Esophagus squamous epithelium (tissue), 5 donors: ENCODE results near the gene TEAD1. TPM values are rescaled to one million over a fixed set of nuclear protein-coding genes. Genes with fewer than 3 reads are reported as not detected.

Experiments
- DNase-seq: peaks from one replicate; lab custom pipeline; 2025; lab: John Stamatoyannopoulos, UW
- H3K27ac ChIP-seq, 4 donors: fragments of 200-600 bp; sonication (generic); one replicate each; pipeline ENCODE4 v1.5.1; 2016 to 2019; ENCODE audit warnings: mild to moderate bottlenecking in 1 of 4
- H3K27me3 ChIP-seq, 4 donors: fragments of 200-600 bp; sonication (generic); 1 replicate in 3 of 4; 2 replicates in 1 of 4; pipeline versions ENCODE4 v1.5.1 to v1.6.0; 2017 to 2021; ENCODE audit warnings: antibody characterized with exemption in 1 of 4
- H3K36me3 ChIP-seq, 3 donors: fragments of 200-600 bp; sonication (generic); one replicate each; pipeline ENCODE4 v1.5.1; 2016 to 2019
- H3K4me1 ChIP-seq, 3 donors: fragments of 200-600 bp; sonication (generic); one replicate each; pipeline ENCODE4 v1.5.1; 2017 to 2019
- H3K4me3 ChIP-seq, 4 donors: fragments of 200-600 bp; sonication (generic); 1 replicate in 3 of 4; 2 replicates in 1 of 4; pipeline ENCODE4 v1.5.1; 2016 to 2019; ENCODE audit warnings: mild to moderate bottlenecking in 2 of 4, moderate library complexity in 1 of 4
- H3K9me3 ChIP-seq, 3 donors: fragments of 200-600 bp; sonication (generic); one replicate each; pipeline ENCODE4 v1.5.1; 2016 to 2019
- CTCF ChIP-seq, 6 experiments: fragments of 450-650 bp in 4 of 6; fragments of 200-600 bp in 2 of 6; sonication (generic) in 2 of 6; IDR thresholded peaks; one replicate each; pipeline ENCODE4 v1.5.1; 2016 to 2019; ENCODE audit warnings: antibody characterized with exemption in 6 of 6, mild to moderate bottlenecking in 4 of 6, moderate library complexity in 4 of 6
- POLR2A ChIP-seq, 4 donors: fragments of 450-650 bp; IDR thresholded peaks; one replicate each; pipeline ENCODE4 v1.6.1; 2017; ENCODE audit warnings: antibody characterized with exemption in 4 of 4, mild to moderate bottlenecking in 4 of 4, moderate library complexity in 3 of 4
- WGBS, 2 donors: methylation state at CpG; one replicate each; pipeline ENCODE4 v1.1.5; 2018; 5-methylcytosine and 5-hydroxymethylcytosine counted together
- intact Hi-C: fragments of 100-400 bp; cut with DNase I; formaldehyde crosslinking; loops from one replicate; pipeline ENCODE4 v1.15.0; 2022
- total RNA-seq, 4 donors: library from RNA; depleted of rRNA; stranded (reverse); fragments of >200 nt; gene quantifications; one replicate each; pipeline ENCODE4 v1.1.0, GENCODE V29; 2016
- donor health status: DM: yes; HTN: yes; CAD: no.

Gene TEAD1
- total RNA-seq, 4 donors from 2014 or later: 33.3 to 75.2 (median 49.8) TPM

- TF ChIP-seq CTCF (IDR thresholded peaks at IDR 0.05) (no peak), POLR2A (IDR thresholded peaks at IDR 0.05) (no peak)
- peaks cover 0 to 30% (median 4%) of the 10 kb centered on the region in 3 donors for H3K4me1 ChIP-seq
- H3K27ac ChIP-seq: no peak overlapping the region
- DNase-seq: no peak
- H3K9me3 ChIP-seq: no peaks in the 10 kb centered on the region
- H3K4me3 ChIP-seq: no peak overlapping the region
- intact Hi-C loops: loop anchor here (10.0 kb wide), 2 partner anchors 303 to 573 kb away; no protein-coding TSS in a partner anchor
- H3K36me3 ChIP-seq: peaks cover 0 to 57% (median 2%) of the 10 kb centered on the region in 3 donors
- H3K27me3 ChIP-seq: no peaks in the 10 kb centered on the region
Observed at GRCh38 chr11:12897390-12897789, 223.2 kb downstream of the TEAD1 start.

- H3K27me3 ChIP-seq: no peaks in the 10 kb centered on the region
- intact Hi-C loops: loop anchor here (10.0 kb wide), 2 partner anchors 303 to 573 kb away; no protein-coding TSS in a partner anchor
- peaks cover 0 to 30% (median 4%) of the 10 kb centered on the region in 3 donors for H3K4me1 ChIP-seq
- no peak for DNase-seq
- H3K27ac ChIP-seq: no peak overlapping the region
- WGBS, 2 donors: 52 to 60% methylated on average over 3 of the region's 3 CpGs
- no peaks in the 10 kb centered on the region for H3K9me3 ChIP-seq
- no peak for TF ChIP-seq POLR2A (IDR thresholded peaks at IDR 0.05)
- TF ChIP-seq CTCF (IDR thresholded peaks at IDR 0.05): no peak
- no peak overlapping the region for H3K4me3 ChIP-seq
- peaks cover 0 to 62% (median 4%) of the 10 kb centered on the region in 3 donors for H3K36me3 ChIP-seq
Observed at GRCh38 chr11:12897867-12898266, 223.6 kb downstream of the TEAD1 start.

- peaks cover 0 to 18% (median 0%) of the 10 kb centered on the region in 3 donors for H3K4me1 ChIP-seq
- no peak for TF ChIP-seq CTCF (IDR thresholded peaks at IDR 0.05)
- TF ChIP-seq POLR2A (IDR thresholded peaks at IDR 0.05): no peak
- H3K27ac ChIP-seq: no peak overlapping the region
- H3K27me3 ChIP-seq: no peaks in the 10 kb centered on the region
- peaks cover 0 to 53% (median 4%) of the 10 kb centered on the region in 3 donors for H3K36me3 ChIP-seq
- intact Hi-C loops: no loop called here
- no peak overlapping the region for H3K4me3 ChIP-seq
- H3K9me3 ChIP-seq: no peaks in the 10 kb centered on the region
- DNase-seq: no peak
- WGBS, 2 donors: 73 to 91% methylated on average over 2 of the region's 2 CpGs
Observed at GRCh38 chr11:12900496-12900895, 226.3 kb downstream of the TEAD1 start.

GRCh38 chr11:12901272-12901671 lies 227.1 kb downstream of the TEAD1 start:
- no peak overlapping the region for H3K27ac ChIP-seq

More at GRCh38 chr11:12901272-12901671, 227.1 kb downstream of the TEAD1 start:
- peaks cover 0 to 18% (median 0%) of the 10 kb centered on the region in 3 donors for H3K4me1 ChIP-seq
- TF ChIP-seq POLR2A (IDR thresholded peaks at IDR 0.05) (no peak), CTCF (IDR thresholded peaks at IDR 0.05) (no peak)
- 100% methylated on average over 1 of the region's 1 CpG; no CpG with 5 or more reads in 1 of the 2 donors for WGBS, 2 donors
- DNase-seq: no peak
- intact Hi-C loops: no loop called here
- no peaks in the 10 kb centered on the region for H3K9me3 ChIP-seq
- peaks cover 0 to 45% (median 4%) of the 10 kb centered on the region in 3 donors for H3K36me3 ChIP-seq
- no peaks in the 10 kb centered on the region for H3K27me3 ChIP-seq
- H3K4me3 ChIP-seq: no peak overlapping the region
